CD1c-positive myeloid dendritic cell (primary cell): ENCODE data around the gene TNFRSF8.
"Not testable (repeated sequence)": the region's sequence is repeated elsewhere in the genome, so short reads cannot be mapped to it uniquely, and the experiment has no call there.

ENCODE experiments used
- DNase-seq: peaks from one replicate; pipeline ENCODE4 v3.0.0-alpha.2; 2016; ENCODE audit errors: extremely low spot score

Gene TNFRSF8

GRCh38 chr1:12038356-12039163 is 24.5 kb upstream of the TNFRSF8 start:
- no peak for DNase-seq

GRCh38 chr1:12039164-12039525 is 24.0 kb upstream of the TNFRSF8 start:
- peak; percentile 20 for DNase-seq

DNA sequence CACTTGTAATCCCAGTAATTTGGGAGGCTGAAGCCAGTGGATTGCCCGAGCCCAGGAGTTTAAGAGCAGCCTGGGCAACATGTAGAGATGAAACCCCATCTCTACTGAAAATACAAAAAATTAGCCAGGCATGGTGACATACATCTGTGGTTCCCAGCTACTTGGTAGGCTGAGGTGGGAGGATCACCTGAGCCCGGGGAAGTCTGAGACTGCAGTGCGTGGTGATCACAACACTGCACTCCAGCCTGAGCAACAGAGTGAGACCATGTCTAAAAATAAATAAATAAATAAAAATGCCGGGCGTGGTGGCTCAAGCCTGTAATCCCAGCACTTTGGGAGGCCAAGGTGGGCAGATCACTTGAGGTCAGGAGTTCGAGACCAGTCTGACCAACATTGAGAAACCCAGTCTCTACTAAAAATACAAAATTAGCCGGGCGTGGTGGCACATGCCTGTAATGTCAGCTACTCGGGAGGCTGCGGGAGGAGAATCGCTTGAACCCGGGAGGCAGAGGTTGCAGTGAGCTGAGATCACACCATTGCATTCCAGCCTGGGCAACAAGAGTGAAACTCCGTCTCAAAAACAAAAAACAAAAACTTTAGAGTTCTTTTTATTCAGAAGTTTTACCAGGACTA is 23.2 kb upstream of the TNFRSF8 start:
- DNase-seq: not testable (repeated sequence)

DNA sequence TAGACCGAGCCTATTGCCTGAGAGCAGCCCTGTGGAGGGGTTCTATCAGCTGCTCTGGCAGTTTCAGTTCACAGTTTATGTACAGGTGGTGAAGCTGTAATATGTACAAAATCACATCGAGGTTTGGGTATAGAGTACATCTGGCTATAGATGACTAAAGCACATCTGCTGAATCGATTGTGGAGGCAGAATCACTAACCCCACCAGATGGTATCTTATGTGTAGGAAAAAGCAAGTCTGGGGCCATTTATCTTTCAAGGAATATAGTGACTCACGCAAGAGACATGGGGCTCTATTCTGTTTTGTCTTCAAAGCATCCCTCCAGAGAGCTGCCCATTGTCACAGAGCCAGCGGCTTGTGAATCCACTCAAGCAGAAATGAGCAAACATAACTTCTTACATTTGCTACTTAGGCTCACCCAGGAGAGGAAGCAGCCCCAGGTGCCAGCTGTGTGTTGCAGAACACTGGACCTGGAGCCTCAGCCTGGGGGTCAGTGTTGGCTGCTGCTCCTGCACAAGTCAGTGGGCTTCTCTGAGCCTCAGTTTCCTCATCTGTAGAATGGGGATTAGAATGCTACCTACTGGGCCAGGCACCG is 22.5 kb upstream of the TNFRSF8 start:
- no peak for DNase-seq

GRCh38 chr1:12044187-12044877 is 18.8 kb upstream of the TNFRSF8 start:
- DNase-seq: not testable (repeated sequence)

- no peak for DNase-seq
These were observed 16.4 kb upstream of the TNFRSF8 start for GRCh38 chr1:12046749-12047119.

DNA sequence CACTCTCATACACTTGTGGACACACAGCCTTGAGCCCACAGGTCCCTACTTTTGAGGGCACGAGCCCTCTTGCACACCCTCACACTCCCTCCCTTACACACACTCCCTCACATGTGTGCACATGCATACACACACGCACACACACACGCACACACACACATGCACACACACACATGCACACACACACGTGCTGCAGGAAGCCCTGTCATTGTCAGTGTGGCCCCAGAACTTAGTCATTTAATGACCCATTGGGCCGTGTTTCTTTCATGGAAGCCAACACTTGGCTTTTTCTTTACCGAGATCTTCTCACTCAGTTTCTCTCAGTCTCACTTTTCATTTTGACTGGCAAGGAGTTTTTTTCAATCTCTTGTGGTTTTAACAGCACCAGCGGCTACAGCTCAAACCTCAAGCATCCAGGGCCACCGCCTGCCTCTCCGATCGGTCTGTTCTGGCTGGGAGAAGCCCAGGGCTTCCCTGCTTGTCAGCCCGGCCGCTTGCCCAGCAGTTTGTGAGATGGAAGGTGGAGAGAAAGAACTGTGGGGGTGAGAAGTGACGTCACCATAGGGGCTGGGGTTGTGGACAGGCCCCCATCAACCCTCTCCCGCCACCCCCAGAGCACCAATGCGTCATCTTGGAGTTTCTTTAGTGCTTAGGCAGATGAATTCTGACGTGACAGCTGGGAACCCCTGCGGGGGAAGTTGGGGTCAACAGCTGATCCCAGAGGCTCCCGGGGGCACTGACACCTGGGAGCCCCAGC is 15.8 kb upstream of the TNFRSF8 start:
- DNase-seq: no peak

- no peak for DNase-seq
These were observed 14.7 kb upstream of the TNFRSF8 start for GRCh38 chr1:12048372-12048771.

- DNase-seq: no peak
These were observed 13.5 kb upstream of the TNFRSF8 start for GRCh38 chr1:12049616-12050015.

DNA sequence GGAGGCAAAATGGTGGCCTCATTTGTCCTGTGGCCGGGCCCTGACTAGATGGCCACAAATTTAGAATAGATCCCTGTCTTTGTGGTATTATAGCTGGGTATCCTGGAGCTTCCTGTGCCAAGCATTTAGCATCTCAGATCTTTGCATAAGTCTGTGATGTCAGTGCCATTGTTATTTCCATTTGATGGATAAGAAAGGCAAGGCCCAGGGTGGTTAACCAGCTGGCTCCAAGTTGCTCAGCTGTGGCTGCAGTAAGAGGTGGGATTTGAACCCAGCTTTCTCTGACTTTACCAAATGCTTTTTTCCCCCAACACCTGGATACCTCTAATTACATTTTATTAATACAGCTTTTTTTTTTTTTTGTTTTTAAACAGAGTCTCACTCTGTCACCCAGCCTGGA is 11.7 kb upstream of the TNFRSF8 start:
- no peak for DNase-seq

- DNase-seq: peak; percentile 39
These were observed 11.0 kb upstream of the TNFRSF8 start for GRCh38 chr1:12052008-12052573.

- DNase-seq: no peak
These were observed 10.0 kb upstream of the TNFRSF8 start for GRCh38 chr1:12052997-12053686.

GRCh38 chr1:12053752-12054548 is 9.2 kb upstream of the TNFRSF8 start:
- DNase-seq: no peak

DNA sequence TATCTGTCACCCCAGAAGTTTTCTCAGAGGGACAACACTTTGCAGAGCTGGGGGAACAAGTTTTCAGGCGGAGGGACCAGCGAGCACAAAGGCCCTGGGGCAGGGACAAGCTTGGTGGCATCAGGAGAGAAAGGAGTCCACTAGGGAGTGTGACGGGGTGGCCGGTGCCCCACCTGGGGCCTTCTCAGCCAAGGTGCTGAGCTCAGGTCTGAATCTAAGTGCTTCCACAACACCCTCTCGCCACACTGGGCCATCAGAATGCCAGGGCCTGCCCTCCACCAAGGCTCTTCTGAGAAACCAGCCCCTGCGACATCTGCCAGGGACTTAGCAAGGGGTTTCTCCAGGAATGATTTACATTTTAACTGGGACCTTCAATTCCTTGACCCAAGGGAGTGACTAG is 7.8 kb upstream of the TNFRSF8 start:
- DNase-seq: no peak

DNA sequence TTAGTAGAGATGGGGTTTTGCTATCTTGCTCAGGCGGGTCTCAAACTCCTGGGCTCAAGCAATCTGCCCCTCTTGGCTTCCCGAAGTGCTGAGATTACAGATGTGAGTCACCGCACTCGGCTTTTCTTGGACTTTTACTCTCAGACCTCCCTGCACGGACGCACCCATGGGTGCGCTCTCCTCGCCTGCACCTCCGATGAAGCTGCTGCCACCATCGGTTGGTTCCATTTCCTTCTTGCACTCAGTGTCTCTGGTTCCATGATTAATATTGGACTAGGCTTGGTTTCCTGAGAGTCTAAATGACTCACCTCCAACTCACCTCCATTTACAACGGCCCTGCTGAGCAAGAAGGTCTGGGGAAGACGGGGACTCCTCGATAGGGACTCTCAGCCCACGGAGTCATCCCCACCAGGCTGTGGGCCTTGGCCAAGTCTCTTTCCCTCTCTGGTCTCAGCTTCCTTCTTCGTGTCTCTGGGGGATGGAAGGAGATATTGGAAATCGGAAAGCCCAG is 6.7 kb upstream of the TNFRSF8 start:
- DNase-seq: no peak

- peak; percentile 34 for DNase-seq
These were observed 5.7 kb upstream of the TNFRSF8 start for GRCh38 chr1:12057382-12057781.

GRCh38 chr1:12057940-12058687 is 5.0 kb upstream of the TNFRSF8 start:
- no peak for DNase-seq

GRCh38 chr1:12059226-12059625 is 3.9 kb upstream of the TNFRSF8 start:
- DNase-seq: no peak
